Measurements from ENCODE around the gene HIVEP3.

The HIVEP3 gene

GRCh38 chr1:41872074-41872473 lies 46.6 kb downstream of the HIVEP3 start:
- DNase-seq (ENCODE audit: low read depth) = no peak

- DNase-seq (ENCODE audit: low read depth) = no peak
Measured at GRCh38 chr1:41870076-41870562, 48.6 kb downstream of the HIVEP3 start.

GRCh38 chr1:41868241-41868998 lies 50.3 kb downstream of the HIVEP3 start:
- no peak for DNase-seq (ENCODE audit: low read depth)

GRCh38 chr1:41866285-41866684 lies 52.4 kb downstream of the HIVEP3 start:
- DNase-seq (ENCODE audit: low read depth) = no peak

GRCh38 chr1:41864471-41865040 lies 54.2 kb downstream of the HIVEP3 start:
- DNase-seq (ENCODE audit: low read depth) = no peak

GRCh38 chr1:41863718-41864117 lies 55.0 kb downstream of the HIVEP3 start:
- no peak for DNase-seq (ENCODE audit: low read depth)

- no peak for DNase-seq (ENCODE audit: low read depth)
Measured at GRCh38 chr1:41862384-41863221, 56.1 kb downstream of the HIVEP3 start.

GRCh38 chr1:41861535-41862383 lies 57.0 kb downstream of the HIVEP3 start:
- no peak for DNase-seq (ENCODE audit: low read depth)

GRCh38 chr1:41860771-41861170 lies 58.0 kb downstream of the HIVEP3 start:
- DNase-seq (ENCODE audit: low read depth) = no peak

GRCh38 chr1:41860214-41860613 lies 58.5 kb downstream of the HIVEP3 start:
- no peak for DNase-seq (ENCODE audit: low read depth)

- no peak for DNase-seq (ENCODE audit: low read depth)
Measured at GRCh38 chr1:41859686-41860085, 59.0 kb downstream of the HIVEP3 start.

- DNase-seq (ENCODE audit: low read depth) = no peak
Measured at GRCh38 chr1:41856944-41857285, 61.8 kb downstream of the HIVEP3 start.

- DNase-seq (ENCODE audit: low read depth) = no peak
Measured at GRCh38 chr1:41856151-41856943, 62.4 kb downstream of the HIVEP3 start.

GRCh38 chr1:41855713-41856112 lies 63.0 kb downstream of the HIVEP3 start:
- DNase-seq (ENCODE audit: low read depth) = no peak

- no peak for DNase-seq (ENCODE audit: low read depth)
Measured at GRCh38 chr1:41853907-41854306, 64.8 kb downstream of the HIVEP3 start.

GRCh38 chr1:41852091-41852490 lies 66.6 kb downstream of the HIVEP3 start:
- no peak for DNase-seq (ENCODE audit: low read depth)

GRCh38 chr1:41851589-41851988 lies 67.1 kb downstream of the HIVEP3 start:
- DNase-seq (ENCODE audit: low read depth) = no peak

GRCh38 chr1:41850029-41850428 lies 68.7 kb downstream of the HIVEP3 start:
- no peak for DNase-seq (ENCODE audit: low read depth)

- DNase-seq (ENCODE audit: low read depth) = no peak
Measured at GRCh38 chr1:41849211-41849759, 69.4 kb downstream of the HIVEP3 start.

- no peak for DNase-seq (ENCODE audit: low read depth)
Measured at GRCh38 chr1:41848216-41848952, 70.3 kb downstream of the HIVEP3 start.
